GM19240 (cell line): ENCODE results near the gene SLC28A2.
A peak's percentile ranks its signal among the peaks of the same experiment; 100 is the strongest.
"Not testable (repeated sequence)": the region's sequence is repeated elsewhere in the genome, so short reads cannot be mapped to it uniquely, and the experiment has no call there.

Experiments used
- DNase-seq: peaks from one replicate; pipeline ENCODE4 v3.0.0; 2011; ENCODE audit warnings: low spot score; ENCODE audit not compliant: insufficient read length

The SLC28A2 gene, protein sequence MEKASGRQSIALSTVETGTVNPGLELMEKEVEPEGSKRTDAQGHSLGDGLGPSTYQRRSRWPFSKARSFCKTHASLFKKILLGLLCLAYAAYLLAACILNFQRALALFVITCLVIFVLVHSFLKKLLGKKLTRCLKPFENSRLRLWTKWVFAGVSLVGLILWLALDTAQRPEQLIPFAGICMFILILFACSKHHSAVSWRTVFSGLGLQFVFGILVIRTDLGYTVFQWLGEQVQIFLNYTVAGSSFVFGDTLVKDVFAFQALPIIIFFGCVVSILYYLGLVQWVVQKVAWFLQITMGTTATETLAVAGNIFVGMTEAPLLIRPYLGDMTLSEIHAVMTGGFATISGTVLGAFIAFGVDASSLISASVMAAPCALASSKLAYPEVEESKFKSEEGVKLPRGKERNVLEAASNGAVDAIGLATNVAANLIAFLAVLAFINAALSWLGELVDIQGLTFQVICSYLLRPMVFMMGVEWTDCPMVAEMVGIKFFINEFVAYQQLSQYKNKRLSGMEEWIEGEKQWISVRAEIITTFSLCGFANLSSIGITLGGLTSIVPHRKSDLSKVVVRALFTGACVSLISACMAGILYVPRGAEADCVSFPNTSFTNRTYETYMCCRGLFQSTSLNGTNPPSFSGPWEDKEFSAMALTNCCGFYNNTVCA

DNA sequence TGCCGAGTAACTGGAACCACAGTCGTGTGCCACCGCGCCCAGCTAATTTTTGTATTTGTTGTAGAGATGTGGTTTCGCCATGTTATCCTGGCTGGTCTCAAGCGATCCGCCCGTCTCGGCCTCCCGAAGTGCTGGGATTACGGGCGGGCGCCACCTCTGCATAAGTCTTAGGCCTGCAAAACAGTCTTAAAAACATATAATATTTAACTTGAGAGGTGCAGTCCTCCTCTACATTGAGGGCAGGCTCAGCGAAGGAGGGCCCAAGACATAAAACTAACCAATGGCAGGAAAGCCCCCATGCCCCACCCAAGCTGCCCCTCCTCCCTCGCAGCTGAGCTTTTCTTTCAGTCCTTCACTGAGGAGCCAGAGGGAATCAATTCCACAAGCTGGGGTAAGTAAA lies at the start of gene SLC28A2:
TSS of gene SLC28A2 (plus strand) at position 347 of the 400 bp plus-strand sequence. CDS start 982 bp downstream, outside the sequence.
- DNase-seq: no peak

DNA sequence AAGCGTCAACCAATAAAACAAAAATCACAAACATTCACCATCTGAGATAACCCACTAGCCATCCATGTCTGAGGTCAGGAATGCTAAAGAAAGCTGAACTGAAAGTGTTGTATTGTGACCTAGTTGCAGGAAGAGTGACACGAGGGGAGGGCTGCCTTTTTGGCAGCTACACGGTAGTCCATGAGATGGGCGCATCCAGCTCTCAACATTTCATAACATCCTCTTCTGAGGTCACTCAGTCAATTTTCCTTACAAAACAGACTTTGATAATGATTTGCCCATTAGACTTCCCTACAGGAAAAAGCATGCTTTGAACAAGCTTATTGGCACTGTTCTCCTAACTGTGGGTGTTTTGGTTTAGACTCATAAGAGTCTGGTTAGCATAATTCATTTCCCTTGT lies 48.9 kb upstream of the SLC28A2 start:
- no peak for DNase-seq

- peak; percentile 35 for DNase-seq
Observed at GRCh38 chr15:45205192-45205591, 46.8 kb upstream of the SLC28A2 start.

GRCh38 chr15:45212493-45212892 lies 39.5 kb upstream of the SLC28A2 start:
- no peak for DNase-seq

- no peak for DNase-seq
Observed at GRCh38 chr15:45221053-45221599, 30.9 kb upstream of the SLC28A2 start.

DNA sequence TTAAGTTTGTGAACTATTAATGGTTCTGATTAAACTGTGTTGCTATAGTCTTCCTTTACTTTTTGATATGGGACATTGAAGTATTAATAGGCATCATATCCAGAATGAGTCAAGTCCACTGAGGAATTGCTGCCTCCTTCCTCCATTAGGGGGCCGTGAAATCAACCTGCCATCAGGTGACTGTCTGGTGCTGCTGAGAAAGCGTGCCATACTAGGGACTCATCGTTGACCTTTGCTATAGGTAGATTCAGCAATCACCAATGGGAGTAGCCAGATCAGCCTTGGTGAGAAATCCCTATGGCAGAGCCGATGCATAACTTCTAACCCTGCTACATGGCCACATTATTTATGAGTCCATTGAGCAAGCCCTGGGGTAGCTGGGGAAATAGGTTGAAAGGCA lies 30.1 kb upstream of the SLC28A2 start:
- no peak for DNase-seq

GRCh38 chr15:45224621-45225217 lies 27.3 kb upstream of the SLC28A2 start:
- DNase-seq: no peak

- DNase-seq: no peak
Observed at GRCh38 chr15:45225506-45226273, 26.3 kb upstream of the SLC28A2 start.

GRCh38 chr15:45228931-45229330 lies 23.1 kb upstream of the SLC28A2 start:
- DNase-seq: no peak

DNA sequence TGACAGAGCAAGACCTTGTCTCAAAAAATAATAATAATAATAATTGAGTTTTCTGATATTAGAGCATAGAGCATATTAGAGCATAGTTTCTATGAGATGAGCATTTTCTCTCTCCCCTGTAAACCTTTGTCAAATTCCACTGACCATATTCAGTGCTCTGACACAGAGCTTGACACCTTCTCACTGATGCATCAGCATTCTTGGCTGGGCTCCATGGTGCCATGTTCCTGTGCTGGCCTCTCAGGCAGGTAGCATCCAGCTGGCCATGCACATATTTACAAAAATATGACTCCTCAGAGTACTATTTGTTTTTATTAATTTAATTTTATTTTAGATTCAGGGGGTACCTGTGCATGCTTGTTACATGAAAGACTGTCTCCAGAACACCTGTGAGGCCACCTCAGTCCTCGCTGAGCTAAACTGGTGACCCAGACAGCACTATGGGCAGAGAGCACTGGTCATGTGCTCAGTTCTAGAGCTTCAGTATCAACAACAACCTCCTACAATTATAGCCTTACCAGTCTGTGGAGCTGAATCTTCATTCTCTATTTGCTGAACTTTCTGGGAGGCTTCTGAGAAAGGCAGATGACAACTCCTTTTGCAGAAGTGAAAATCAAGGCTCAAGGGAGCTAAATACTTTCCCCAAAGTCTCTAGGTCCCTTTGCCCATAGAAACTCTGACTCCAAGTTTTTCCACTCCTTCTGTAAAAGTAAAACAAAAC lies 21.6 kb upstream of the SLC28A2 start:
- no peak for DNase-seq

DNA sequence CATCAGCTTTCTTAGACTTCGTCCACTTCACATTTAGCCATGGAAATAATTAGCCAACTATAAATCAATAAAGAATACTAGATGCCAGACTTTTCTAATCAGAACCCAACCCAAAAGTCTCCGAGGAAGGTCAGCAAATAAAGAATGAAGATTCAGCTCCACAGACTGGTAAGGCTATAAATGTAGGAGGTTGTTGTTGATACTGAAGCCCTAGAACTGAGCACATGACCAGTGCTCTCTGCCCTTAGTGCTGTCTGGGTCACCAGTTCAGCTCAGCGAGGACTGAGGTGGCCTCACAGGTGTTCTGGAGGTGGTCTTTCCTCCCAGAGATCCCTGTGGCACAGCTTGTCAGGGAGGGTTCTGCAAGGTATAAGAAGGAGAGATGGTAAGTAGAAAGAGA lies 20.9 kb upstream of the SLC28A2 start:
- DNase-seq: no peak

GRCh38 chr15:45231864-45232562 lies 20.0 kb upstream of the SLC28A2 start:
- no peak for DNase-seq

DNA sequence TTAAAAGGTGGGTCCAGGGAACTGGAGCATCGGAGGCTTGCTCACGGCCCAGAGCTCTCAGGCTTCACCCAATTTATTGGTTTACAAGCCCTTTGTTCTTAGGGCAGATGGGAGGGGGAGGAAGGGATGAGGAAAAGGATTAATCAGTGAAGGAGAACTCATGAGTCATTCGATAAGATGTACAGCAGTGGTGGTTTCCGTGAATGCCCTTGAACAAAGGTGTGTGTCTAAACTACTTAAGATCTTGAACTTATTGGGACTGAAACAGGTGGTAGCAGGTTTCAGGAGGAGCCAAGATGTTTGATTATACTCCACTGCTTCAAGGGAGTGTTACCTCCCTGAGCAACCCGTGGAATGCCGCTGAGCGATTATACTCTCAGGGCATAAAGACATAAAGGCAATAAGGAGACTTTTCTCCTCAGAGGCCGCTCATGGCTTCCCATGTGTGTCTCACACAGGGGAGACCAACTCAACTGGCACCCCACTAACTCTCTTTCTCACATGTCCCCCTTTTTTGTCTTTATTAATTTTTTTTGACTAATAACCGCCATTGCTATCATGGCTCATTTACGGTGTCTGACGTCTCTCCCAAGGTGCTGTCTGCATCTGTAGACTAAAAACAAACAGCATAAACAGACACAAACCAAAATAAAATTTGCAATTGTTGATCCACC lies 17.3 kb upstream of the SLC28A2 start:
- DNase-seq: no peak

DNA sequence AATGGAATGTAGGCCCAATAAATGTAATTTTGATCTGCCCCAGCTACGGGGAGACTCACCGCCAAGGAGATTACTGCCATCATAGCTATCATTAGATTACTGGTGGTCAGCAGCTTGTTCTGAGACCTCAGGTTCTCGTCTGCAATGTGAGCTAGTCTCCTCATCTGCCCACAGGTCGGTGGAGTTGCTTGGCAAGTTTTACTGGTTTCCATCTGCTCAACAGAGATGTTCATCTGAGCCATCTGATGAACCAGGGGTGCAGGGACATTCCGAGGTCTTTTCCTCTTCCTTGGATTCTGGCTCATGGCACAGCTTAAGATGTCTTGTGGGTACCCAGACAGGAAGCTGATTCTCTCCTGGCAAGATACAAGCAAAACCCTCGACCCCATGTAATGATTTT lies 15.2 kb upstream of the SLC28A2 start:
- not testable (repeated sequence) for DNase-seq

DNA sequence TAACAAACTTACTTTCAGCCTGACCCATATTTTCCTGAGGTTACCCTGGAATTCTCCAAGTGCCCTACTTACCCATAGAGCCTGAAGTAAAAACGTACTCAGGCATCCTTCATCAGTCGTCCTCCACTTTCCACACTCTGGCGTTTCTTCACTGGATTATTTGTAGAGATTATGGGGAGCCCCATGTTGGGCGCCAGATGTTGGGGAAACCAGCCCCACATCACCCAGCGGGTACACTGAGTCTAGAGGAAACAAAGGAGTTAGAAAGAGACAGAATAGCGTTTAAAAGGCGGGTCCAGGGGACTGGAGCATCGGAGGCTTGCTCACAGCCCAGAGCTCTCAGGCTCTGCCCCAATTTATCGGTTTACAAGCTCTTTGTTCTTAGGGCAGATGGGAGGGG lies 9.7 kb upstream of the SLC28A2 start:
- DNase-seq: no peak

- no peak for DNase-seq
Observed at GRCh38 chr15:45249125-45249780, 2.8 kb upstream of the SLC28A2 start.

GRCh38 chr15:45253330-45253729 lies 1.3 kb downstream of the SLC28A2 start:
- no peak for DNase-seq

DNA sequence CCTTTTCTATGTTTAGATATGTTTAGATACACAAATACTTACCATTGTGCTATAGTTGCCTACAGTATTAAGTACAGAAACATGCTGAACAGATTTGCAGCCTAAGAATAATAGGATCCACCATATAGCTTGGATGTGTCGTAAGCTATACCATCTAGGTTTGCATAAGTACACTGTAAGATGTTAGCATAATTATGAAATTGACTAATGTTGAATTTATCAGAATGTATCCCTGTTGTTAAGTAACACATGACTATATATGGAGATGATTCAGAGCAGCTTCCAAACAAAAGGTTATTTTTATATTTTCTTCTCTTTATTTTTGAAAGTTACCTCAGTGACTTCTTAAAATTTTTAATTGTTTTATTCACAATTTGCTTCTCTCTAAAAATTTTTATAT lies 2.4 kb downstream of the SLC28A2 start:
- no peak for DNase-seq

DNA sequence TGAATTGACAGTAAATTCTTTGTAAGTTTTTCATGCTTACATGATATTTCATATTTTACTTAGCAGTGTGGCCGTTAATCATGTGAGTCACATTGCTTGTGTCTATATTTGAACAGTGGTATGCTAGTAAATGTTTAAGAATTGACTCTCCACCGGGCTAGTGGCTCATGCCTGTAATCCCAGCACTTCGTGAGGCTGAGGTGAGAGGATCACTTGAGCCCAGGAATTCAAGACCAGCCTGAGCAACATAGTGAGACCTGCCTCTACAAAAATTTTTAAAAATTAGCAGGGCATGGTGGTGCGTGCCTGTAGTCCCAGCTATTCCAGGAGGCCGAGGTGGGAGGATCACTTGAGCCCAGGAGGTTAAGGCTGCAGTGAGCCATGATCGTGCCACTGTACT lies 2.8 kb downstream of the SLC28A2 start:
- not testable (repeated sequence) for DNase-seq
